ENCODE measurements around the gene CCDC138.

The CCDC138 gene

GRCh38 chr2:108898315-108899082 is 111.9 kb downstream of the CCDC138 start:
- no peak for DNase-seq

- DNase-seq = no peak
These were observed 118.1 kb downstream of the CCDC138 start for GRCh38 chr2:108904680-108905079.

GRCh38 chr2:108905176-108905575 is 118.6 kb downstream of the CCDC138 start:
- DNase-seq = no peak

- no peak for DNase-seq
These were observed 119.3 kb downstream of the CCDC138 start for GRCh38 chr2:108905906-108906305.

GRCh38 chr2:108906403-108907077 is 120.0 kb downstream of the CCDC138 start:
- no peak for DNase-seq

GRCh38 chr2:108907822-108908712 is 121.5 kb downstream of the CCDC138 start:
- DNase-seq = no peak

- no peak for DNase-seq
These were observed 122.1 kb downstream of the CCDC138 start for GRCh38 chr2:108908713-108909070.

GRCh38 chr2:108909275-108909823 is 122.8 kb downstream of the CCDC138 start:
- DNase-seq = no peak

- no peak for DNase-seq
These were observed 123.5 kb downstream of the CCDC138 start for GRCh38 chr2:108910011-108910431.

- no peak for DNase-seq
These were observed 124.2 kb downstream of the CCDC138 start for GRCh38 chr2:108910541-108911396.

- no peak for DNase-seq
These were observed 124.8 kb downstream of the CCDC138 start for GRCh38 chr2:108911401-108911800.

GRCh38 chr2:108911807-108912628 is 125.4 kb downstream of the CCDC138 start:
- no peak for DNase-seq

GRCh38 chr2:108912629-108912902 is 126.0 kb downstream of the CCDC138 start:
- DNase-seq = no peak

- no peak for DNase-seq
These were observed 129.7 kb downstream of the CCDC138 start for GRCh38 chr2:108916122-108916795.

GRCh38 chr2:108916796-108917421 is 130.3 kb downstream of the CCDC138 start:
- DNase-seq = no peak

GRCh38 chr2:108917526-108917925 is 131.0 kb downstream of the CCDC138 start:
- no peak for DNase-seq

- no peak for DNase-seq
These were observed 131.7 kb downstream of the CCDC138 start for GRCh38 chr2:108918156-108918874.

GRCh38 chr2:108918941-108919341 is 132.4 kb downstream of the CCDC138 start:
- DNase-seq = no peak

GRCh38 chr2:108919571-108920373 is 133.2 kb downstream of the CCDC138 start:
- DNase-seq = no peak
